ENCODE results near the gene TMEM243.

Gene TMEM243

DNA sequence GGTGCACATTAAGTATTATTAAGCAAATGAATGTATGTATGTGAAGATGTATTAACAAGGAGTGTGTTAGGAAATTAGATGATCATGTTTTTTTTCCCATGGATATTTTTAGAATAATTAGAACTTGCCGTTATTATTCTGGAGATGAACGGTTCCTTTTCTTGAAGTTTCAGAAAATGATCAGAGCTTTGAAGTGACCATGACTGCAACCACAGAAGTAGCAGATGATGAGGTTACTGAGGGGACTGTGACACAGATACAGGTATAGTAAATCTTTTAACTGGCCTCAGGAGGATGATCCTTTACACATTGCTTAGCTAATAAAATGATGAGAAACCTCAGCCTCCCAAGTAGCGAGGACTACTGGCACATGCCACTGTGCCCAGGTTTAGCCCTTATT is 48.7 kb downstream of the TMEM243 start:
- Histone ChIP-seq H3K4me2 (ENCODE audit: low read length) (no peak overlapping the region), H3K27ac (no peak overlapping the region), H3K4me3 (ENCODE audit: low read depth, low read length) (no peak overlapping the region), H3K9me3 (ENCODE audit: control insufficient read depth, low read length) (no peaks in the 10 kb centered on the region), H3K9ac (no peak overlapping the region), H2AFZ (no peak overlapping the region), H3K4me1 (no peaks in the 10 kb centered on the region), H3K79me2 (peaks cover 5% of the 10 kb centered on the region), H3K36me3 (ENCODE audit: control insufficient read depth, insufficient read depth, low read length) (no peaks in the 10 kb centered on the region), H3K27me3 (ENCODE audit: control insufficient read depth, insufficient read depth, low read length) (no peaks in the 10 kb centered on the region)
- TF ChIP-seq, protein P1, sequence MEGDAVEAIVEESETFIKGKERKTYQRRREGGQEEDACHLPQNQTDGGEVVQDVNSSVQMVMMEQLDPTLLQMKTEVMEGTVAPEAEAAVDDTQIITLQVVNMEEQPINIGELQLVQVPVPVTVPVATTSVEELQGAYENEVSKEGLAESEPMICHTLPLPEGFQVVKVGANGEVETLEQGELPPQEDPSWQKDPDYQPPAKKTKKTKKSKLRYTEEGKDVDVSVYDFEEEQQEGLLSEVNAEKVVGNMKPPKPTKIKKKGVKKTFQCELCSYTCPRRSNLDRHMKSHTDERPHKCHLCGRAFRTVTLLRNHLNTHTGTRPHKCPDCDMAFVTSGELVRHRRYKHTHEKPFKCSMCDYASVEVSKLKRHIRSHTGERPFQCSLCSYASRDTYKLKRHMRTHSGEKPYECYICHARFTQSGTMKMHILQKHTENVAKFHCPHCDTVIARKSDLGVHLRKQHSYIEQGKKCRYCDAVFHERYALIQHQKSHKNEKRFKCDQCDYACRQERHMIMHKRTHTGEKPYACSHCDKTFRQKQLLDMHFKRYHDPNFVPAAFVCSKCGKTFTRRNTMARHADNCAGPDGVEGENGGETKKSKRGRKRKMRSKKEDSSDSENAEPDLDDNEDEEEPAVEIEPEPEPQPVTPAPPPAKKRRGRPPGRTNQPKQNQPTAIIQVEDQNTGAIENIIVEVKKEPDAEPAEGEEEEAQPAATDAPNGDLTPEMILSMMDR (IDR thresholded peaks at IDR 0.05) = no peak

DNA sequence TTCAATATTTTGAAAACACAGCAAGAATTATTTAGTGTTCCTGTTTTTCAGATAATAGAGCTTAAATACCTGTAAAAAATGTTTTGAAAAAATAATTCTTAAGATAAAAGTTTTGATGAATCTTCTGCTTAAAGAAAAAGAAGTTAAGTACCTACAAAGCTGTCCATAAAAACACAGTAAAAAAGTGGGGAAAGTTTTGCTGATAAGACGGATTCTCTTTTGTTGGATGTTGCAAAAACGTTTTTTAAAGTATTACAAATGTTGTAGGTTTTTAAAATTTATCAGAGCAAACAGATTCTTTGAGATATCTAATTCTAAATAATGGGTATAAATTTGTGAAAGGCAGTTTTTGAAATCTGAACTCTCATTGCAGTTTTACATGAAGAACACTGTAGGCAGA is 55.1 kb downstream of the TMEM243 start:
- H3K4me2 ChIP-seq (ENCODE audit: low read length) = no peak overlapping the region
- H3K36me3 ChIP-seq (ENCODE audit: control insufficient read depth, insufficient read depth, low read length) = no peaks in the 10 kb centered on the region
- TF ChIP-seq, protein P1 (IDR thresholded peaks at IDR 0.05) = no peak

DNA sequence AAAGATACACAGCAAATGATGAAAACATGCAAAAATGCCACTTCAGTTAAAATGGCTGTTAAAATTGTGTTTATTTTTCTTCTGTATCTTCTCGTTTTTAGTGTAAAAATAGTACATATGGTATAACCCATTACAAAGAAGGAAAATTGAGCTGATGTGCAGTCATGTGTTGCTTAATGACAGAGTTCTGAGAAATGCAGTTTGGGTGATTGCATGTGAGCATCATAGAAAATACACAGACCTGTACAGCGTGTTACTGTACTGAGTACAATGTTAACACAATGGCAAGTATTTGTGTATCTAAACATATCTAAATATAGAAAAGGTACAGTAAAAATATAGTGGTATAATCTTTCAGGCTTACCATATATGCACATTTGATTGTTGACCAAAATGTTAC is 60.0 kb downstream of the TMEM243 start:
- H3K4me1 ChIP-seq = peaks cover 4% of the 10 kb centered on the region
- no peak overlapping the region for H3K4me3 ChIP-seq (ENCODE audit: low read depth, low read length)
- no peak overlapping the region for H2AFZ ChIP-seq
- peaks cover 20% of the 10 kb centered on the region for H3K79me2 ChIP-seq
- H3K4me2 ChIP-seq (ENCODE audit: low read length) = no peak overlapping the region
- no peaks in the 10 kb centered on the region for H3K9me3 ChIP-seq (ENCODE audit: control insufficient read depth, low read length)
- H3K27ac ChIP-seq = no peak overlapping the region
- H3K9ac ChIP-seq = no peak overlapping the region
- H3K36me3 ChIP-seq (ENCODE audit: control insufficient read depth, insufficient read depth, low read length) = no peaks in the 10 kb centered on the region
- TF ChIP-seq, protein P1 (IDR thresholded peaks at IDR 0.05) = no peak
- no peaks in the 10 kb centered on the region for H3K27me3 ChIP-seq (ENCODE audit: control insufficient read depth, insufficient read depth, low read length)

More for the DNA sequence above, 55.1 kb downstream of the TMEM243 start:
- Histone ChIP-seq H2AFZ (no peak overlapping the region), H3K27me3 (ENCODE audit: control insufficient read depth, insufficient read depth, low read length) (no peaks in the 10 kb centered on the region), H3K79me2 (peaks cover 10% of the 10 kb centered on the region), H3K27ac (no peak overlapping the region), H3K4me3 (ENCODE audit: low read depth, low read length) (no peak overlapping the region), H3K9ac (no peak overlapping the region), H3K4me1 (no peaks in the 10 kb centered on the region), H3K9me3 (ENCODE audit: control insufficient read depth, low read length) (no peaks in the 10 kb centered on the region)

DNA sequence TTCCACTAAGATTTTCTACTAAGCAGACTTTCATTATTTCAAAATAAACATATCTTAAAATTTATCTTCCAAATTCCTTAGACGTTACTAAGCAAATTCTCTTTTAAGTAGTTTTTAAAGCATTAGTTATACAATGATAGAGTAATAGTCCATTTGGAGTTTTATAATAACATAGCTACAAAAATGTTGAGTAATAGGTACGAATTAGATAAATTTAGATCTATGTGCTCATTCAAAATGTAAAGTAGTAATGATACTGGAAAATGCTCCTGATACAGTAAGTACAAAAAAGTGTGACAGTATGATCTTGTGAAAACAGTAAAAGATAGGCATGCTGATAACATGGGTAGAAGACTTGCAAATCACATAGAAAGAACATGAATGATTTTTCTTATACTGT is 62.8 kb downstream of the TMEM243 start:
- TF ChIP-seq, protein P1 (IDR thresholded peaks at IDR 0.05) = no peak
- Histone ChIP-seq H3K4me1 (peaks cover 7% of the 10 kb centered on the region), H3K4me3 (ENCODE audit: low read depth, low read length) (no peak overlapping the region), H3K27ac (no peak overlapping the region), H3K36me3 (ENCODE audit: control insufficient read depth, insufficient read depth, low read length) (no peaks in the 10 kb centered on the region), H3K27me3 (ENCODE audit: control insufficient read depth, insufficient read depth, low read length) (no peaks in the 10 kb centered on the region), H2AFZ (no peak overlapping the region), H3K79me2 (peaks cover 29% of the 10 kb centered on the region), H3K9ac (no peak overlapping the region), H3K4me2 (ENCODE audit: low read length) (no peak overlapping the region), H3K9me3 (ENCODE audit: control insufficient read depth, low read length) (no peaks in the 10 kb centered on the region)

DNA sequence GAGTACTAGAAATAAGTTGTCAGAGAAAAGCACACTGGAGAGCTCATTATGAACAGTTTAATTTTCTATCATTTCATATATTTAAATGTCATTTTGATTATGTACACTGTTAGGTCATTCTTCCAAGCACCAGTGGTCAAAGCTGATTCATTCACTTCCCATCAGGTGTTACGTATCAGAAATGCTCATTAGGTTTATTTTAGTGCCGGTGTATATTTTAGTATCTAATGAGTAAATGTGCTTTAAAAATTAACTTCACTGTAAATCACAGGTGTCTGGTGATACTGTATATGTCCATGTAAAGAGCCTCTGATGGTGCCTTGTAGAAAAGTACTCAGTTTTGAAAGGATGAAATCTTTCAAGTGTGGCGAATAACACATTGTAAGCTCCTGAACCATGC is 63.7 kb downstream of the TMEM243 start:
- Histone ChIP-seq H3K4me3 (ENCODE audit: low read depth, low read length) (no peak overlapping the region), H3K9me3 (ENCODE audit: control insufficient read depth, low read length) (no peaks in the 10 kb centered on the region), H2AFZ (no peak overlapping the region), H3K27ac (no peak overlapping the region), H3K9ac (no peak overlapping the region), H3K4me1 (peaks cover 7% of the 10 kb centered on the region), H3K4me2 (ENCODE audit: low read length) (no peak overlapping the region), H3K79me2 (peaks cover 29% of the 10 kb centered on the region), H3K27me3 (ENCODE audit: control insufficient read depth, insufficient read depth, low read length) (no peaks in the 10 kb centered on the region), H3K36me3 (ENCODE audit: control insufficient read depth, insufficient read depth, low read length) (no peaks in the 10 kb centered on the region)
- TF ChIP-seq, protein P1 (IDR thresholded peaks at IDR 0.05) = no peak

Measured in parathyroid adenoma (tissue), 2 donors.